ENCODE results near the gene ULBP1.
"Not testable (repeated sequence)": the region's sequence is repeated elsewhere in the genome, so short reads cannot be mapped to it uniquely, and the experiment has no call there.

The ULBP1 gene

DNA sequence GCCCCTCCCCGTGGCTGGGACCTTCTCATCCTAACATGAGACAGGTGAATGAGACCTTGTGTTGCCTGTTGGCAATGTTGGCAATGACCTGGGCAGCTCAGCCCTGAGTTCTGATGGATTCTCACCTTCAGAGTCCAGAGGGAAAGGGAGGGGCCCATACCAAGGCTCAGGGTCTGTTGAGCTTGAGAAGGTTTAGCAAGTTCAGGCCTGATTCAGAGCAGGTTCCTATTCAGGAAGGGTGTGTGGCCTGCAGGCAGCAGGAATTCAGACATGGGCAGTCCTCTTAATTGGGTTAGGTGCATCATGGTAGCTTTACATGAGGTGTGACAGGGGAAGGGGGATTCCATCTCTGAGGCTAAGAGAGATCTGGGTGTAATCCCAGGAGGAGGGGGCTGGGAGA lies 16.2 kb upstream of the ULBP1 start:
- in situ Hi-C loops (cut with MboI; ENCODE audit: low pct_unique_long_range_greater_than_20kb, low sequenced_read_pairs); DNase-seq: not testable (repeated sequence)

DNA sequence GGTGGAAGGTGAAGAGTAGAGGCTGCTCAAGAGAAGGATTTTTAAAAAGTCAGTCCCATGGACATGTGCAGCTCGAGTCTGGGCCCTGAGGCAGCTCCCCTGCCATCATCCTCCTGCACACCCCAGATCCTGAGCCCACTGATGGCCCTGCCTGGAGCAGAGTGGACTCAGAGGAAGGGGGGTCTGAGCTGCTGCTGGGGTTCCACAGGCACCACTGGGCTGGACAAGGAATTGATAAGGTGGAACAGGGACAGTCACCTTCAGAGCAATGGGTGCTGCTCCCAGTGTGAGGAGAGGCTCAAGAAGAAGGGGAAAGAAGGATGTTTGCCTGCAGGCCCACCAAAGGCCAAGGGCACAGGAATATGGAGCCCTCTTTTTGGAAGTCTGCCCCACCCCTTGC lies 15.7 kb upstream of the ULBP1 start:
- DNase-seq, result no peak
- in situ Hi-C loops (cut with MboI; ENCODE audit: low pct_unique_long_range_greater_than_20kb, low sequenced_read_pairs), result no loop called here

DNA sequence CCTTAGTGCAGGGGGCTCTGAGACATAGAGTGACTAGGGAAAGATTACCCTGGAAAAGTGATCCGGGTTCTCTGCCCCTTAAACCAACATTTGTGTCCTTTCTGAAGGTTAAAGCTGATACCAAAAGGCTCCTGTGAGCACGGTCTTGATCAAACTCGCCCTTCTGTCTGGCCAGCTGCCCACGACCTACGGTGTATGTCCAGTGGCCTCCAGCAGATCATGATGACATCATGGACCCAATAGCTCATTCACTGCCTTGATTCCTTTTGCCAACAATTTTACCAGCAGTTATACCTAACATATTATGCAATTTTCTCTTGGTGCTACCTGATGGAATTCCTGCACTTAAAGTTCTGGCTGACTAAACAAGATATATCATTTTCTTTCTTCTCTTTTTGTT lies 15.1 kb upstream of the ULBP1 start:
- in situ Hi-C loops (cut with MboI; ENCODE audit: low pct_unique_long_range_greater_than_20kb, low sequenced_read_pairs), result no loop called here
- no peak for DNase-seq

DNA sequence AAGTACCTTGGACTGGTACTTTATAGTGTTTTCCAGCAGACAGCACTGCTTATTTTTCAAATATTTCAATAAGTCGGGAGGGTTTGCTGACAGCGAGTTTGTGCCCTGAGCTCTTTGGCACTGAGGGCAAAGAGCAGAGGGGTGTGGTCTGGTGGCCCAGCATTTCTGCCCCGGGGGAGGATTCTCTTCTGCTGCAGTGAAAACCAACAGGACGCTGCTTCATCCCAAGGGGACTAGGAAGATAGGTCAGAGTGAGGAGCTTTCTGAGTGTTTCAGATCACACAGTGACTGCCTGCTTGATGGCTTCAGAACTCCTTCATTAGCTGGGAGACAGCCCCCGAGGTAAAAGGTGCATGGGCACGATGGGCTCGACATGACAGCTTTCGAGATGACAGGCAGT lies 13.3 kb upstream of the ULBP1 start:
- in situ Hi-C loops (cut with MboI; ENCODE audit: low pct_unique_long_range_greater_than_20kb, low sequenced_read_pairs), result no loop called here
- no peak for DNase-seq

DNA sequence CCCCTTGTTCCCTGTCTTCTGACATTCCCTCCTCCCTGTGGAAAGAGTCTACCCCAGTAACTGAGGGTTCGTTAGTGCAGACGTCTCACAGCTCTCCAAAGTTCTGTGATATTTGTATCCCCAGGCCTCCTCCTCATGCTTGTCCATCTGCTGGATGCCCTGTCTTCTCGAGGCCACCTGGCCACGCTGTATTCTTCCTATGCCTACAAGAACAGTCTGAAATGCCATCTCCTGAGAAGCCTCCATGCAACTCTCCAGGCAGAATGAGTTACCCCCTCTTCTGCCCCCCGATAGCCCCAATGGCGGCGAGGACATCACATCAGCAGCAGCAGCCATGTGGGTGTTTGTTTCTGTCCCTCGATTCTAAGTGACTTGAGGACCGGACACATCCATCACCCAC lies 12.6 kb upstream of the ULBP1 start:
- no peak for DNase-seq
- in situ Hi-C loops (cut with MboI; ENCODE audit: low pct_unique_long_range_greater_than_20kb, low sequenced_read_pairs), result no loop called here

DNA sequence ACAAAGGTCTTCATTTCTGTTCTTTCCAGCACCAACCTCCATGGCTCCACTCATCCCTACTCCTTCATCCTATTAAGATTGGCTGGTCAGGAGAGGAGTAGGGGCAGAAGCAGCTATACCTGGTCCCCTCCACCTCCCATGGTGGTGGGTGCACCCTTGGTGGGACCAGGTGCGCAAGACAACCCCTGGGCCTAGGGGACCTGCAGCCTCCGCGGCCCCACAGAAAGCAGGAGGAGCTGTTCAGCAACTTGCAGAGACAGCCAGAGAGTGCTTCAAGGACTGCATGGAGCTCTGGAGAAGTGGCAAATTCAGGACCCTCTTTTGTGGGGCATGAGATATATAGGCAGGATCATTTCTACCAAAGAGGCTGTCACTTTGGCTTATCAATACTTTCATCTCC lies 12.1 kb upstream of the ULBP1 start:
- in situ Hi-C loops (cut with MboI; ENCODE audit: low pct_unique_long_range_greater_than_20kb, low sequenced_read_pairs), result no loop called here
- no peak for DNase-seq

DNA sequence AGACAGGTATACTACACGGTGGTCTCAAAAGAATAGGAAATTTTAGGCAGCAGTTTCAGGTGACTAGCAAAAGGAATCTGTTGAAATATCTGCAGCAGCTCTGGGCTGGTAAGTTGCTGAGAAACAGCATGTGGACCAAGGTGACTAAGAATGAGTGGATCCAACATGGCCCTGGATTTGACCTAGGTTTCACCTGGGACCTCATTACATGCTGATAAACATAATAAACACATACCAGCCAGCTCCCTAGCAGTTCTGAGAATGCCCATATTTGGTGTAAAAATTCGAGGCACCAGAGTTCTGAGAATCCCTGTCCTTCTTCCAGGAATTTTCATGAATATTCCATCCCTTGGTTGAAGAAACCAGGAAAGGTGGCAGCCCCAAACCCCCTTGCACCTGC lies 10.4 kb upstream of the ULBP1 start:
- in situ Hi-C loops (cut with MboI; ENCODE audit: low pct_unique_long_range_greater_than_20kb, low sequenced_read_pairs); DNase-seq: not testable (repeated sequence)

DNA sequence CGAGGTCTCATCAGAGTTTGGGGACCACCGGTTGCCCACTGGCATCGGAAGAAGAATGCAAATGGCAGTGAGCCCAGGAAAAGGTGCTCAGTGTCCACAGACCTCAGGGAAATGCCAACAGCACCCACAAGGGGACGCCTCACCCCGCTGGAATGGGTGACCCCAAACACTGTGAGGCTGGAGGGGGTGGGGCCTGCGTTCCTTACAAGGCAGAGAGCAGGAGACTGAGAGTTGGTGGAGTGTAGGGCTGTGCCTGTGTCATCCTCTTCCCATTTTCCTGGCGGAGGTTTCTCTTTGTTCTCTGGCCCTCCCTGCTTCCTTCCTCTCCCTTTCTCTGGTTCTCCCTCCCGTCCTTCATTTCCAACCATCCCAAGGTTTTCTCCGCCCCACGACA lies 9.8 kb upstream of the ULBP1 start:
- DNase-seq; in situ Hi-C loops (cut with MboI; ENCODE audit: low pct_unique_long_range_greater_than_20kb, low sequenced_read_pairs): not testable (repeated sequence)

DNA sequence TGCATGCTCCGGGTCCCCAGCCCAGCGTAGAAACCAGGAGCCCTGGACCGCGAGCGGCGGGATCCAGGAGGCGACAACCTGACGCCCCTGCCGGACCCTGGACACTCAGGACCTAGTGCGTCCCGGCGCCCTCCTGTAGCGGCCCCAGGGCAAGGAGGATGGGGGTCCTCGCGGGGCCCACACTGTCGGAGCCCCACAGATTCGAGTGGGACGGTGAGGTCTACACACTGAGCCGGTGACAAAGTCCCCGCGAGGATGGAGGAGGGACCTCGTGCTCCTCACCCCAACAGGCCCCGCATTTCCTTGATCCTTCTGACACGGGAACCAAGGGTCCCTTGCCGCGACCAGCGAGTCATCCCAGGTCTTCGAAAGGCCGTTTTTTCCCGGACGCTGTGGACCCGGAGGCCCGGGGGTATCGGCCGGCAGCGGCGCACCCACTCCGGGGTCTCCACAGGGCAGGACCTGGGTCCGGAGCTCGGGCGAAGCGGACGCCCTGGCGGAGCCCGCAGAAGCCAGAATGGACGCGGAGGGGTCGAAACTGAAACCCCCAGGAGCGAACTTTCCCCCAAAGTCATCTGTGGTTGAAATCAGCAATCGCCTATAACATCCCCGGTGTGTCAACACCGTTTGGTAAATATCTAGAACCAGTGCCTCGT lies 9.3 kb upstream of the ULBP1 start:
- DNase-seq; in situ Hi-C loops (cut with MboI; ENCODE audit: low pct_unique_long_range_greater_than_20kb, low sequenced_read_pairs): not testable (repeated sequence)

DNA sequence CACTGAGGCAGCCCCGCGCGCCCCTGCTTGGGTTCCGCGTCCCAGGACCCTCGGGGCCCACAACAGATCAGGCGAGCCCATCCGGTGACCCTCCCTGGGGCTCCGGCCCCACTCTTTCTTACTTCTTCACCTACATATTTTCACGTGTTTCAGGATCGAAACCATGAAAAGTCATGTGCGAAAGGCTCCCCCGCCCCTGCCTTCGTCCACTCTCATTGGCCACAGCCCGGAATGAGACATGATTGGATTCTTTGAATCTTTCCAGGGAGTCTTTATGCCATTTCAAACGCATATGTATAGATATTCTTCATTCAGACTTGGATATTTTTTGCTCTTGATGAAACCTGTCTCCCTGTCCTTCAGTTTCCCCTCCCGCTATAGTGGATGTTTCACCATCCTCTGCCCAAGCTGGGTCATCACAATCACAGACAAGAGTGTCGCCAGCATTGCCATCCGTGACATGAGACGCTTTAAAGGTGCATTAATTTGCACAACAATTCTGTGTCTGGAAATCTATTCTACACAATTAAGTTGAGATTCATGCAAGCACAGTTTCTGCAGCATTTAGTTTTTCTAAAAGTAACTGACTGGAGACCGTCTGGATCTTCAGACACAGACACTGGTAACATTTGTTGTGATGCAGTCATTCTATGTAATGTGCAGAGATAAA lies 8.6 kb upstream of the ULBP1 start:
- DNase-seq; in situ Hi-C loops (cut with MboI; ENCODE audit: low pct_unique_long_range_greater_than_20kb, low sequenced_read_pairs): not testable (repeated sequence)

DNA sequence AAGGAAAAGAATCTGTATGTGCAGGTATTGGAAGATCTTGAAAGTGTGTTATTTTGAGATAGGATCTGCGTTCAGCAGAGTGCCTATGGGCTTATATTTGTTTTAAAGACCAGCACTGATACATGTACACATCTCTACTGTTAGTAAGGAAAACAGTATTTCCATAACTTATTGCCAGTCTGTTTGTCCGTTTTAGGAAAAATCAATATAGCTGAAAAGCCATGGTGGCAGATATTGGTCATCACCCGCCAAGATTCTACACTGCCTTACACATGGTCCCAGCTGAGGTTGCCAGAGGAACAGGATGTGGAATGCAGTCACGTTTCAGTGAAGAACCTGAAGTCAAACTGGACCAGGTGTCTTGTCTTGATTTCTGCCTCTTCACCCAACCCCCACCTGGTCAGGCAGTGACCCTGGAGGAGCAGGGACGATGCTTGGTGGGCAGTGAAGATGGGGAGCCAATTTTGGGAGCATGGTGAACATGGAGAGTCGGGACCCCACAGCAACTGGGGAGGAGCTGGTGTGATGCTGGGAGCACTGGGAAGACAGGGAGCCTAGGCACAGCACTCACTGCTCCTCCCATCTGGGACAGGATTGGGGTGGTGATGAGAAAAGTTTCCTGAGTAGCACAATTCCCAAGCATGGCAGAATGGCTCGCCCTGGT lies 8.0 kb upstream of the ULBP1 start:
- DNase-seq; in situ Hi-C loops (cut with MboI; ENCODE audit: low pct_unique_long_range_greater_than_20kb, low sequenced_read_pairs): not testable (repeated sequence)

DNA sequence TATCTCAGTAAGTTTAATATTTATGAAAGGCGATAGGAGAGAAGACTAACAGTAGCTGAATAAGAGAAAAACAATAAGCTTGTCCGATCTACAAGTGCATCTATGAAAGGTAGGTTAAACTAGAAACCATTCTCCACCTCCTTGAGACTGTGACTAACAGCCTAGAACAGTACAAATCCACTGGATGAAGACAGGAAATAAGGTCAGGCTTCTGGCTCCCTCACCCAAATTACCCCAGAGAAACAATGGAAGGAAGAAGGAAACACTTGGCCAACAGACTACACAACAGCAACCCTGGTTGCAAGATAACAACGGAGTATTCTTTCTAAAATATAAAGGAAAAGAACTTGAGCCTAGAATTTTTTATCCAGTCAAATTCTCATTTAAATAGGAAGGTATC lies 5.6 kb upstream of the ULBP1 start:
- in situ Hi-C loops (cut with MboI; ENCODE audit: low pct_unique_long_range_greater_than_20kb, low sequenced_read_pairs); DNase-seq: not testable (repeated sequence)

DNA sequence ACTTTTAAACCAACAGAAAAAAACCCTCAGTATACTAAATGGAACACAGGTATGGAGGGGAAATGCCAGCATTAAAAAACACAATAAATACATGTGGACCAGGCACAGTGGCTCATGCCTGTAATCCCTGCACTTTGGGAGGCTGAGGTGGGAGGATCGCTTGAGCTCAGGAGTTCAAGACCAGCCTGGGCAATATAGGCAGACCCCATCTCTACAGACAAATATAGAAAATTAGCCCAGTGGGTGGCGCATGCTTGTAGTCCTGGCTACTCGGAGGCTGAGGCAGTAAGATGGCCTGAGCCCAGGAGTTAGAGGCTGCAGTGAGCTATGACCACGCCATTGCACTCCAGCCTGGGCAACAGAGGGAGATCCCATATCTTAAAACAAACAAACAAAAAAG lies 3.9 kb upstream of the ULBP1 start:
- DNase-seq; in situ Hi-C loops (cut with MboI; ENCODE audit: low pct_unique_long_range_greater_than_20kb, low sequenced_read_pairs): not testable (repeated sequence)

DNA sequence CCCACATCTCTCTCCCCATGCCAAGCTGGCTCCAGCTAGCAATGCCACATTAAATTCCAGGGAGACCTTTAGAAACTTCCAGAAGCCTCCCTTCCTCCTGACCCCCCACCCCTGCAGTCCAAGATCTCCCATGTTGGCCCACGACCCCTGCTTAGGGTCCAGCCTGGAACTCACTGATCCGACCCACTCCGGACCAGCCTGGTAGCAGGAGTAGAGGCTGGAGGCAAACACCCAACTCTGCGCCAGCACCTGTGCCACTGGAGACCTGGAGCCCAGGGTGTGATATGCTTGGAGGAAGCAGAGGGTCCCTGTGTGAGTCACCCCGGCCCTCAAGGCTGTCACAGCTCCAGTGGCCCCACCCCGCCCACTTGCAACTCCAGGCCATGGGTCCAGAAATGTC lies 3.3 kb upstream of the ULBP1 start:
- DNase-seq, result no peak
- in situ Hi-C loops (cut with MboI; ENCODE audit: low pct_unique_long_range_greater_than_20kb, low sequenced_read_pairs), result no loop called here

DNA sequence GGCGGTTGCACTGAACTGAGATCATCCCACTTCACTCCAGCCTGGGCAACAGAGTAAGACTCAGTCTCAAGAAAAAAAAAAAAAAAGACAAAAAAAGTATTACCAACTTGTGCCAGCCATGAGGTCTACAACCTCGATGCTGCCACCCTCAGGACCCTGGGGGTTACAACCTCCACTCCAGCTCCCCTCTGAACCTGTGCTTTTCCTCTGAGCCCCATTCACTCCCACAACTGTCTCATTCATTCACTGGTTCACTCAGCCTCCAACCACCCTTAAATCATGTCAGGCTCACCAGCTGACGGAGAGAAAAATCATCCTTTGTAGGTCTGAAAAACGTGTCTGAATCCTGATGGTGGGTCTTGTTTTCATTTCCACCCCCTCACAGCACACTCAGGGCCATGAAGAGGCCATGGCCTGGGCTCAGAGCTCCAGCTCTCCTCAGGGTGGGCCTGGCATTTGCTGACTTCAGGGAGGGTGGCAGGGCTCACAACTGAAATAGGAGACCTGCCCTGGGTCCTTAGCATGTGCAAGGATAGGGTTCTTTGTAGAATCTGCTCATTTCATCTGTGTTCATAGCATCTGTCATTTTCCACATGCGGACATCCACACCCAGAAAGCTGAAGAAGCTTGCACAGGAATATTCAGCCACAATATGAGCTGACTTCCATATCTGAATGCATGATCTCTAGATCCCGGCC lies 1.9 kb upstream of the ULBP1 start:
- peak; percentile 73 for DNase-seq
- in situ Hi-C loops (cut with MboI; ENCODE audit: low pct_unique_long_range_greater_than_20kb, low sequenced_read_pairs), result no loop called here

DNA sequence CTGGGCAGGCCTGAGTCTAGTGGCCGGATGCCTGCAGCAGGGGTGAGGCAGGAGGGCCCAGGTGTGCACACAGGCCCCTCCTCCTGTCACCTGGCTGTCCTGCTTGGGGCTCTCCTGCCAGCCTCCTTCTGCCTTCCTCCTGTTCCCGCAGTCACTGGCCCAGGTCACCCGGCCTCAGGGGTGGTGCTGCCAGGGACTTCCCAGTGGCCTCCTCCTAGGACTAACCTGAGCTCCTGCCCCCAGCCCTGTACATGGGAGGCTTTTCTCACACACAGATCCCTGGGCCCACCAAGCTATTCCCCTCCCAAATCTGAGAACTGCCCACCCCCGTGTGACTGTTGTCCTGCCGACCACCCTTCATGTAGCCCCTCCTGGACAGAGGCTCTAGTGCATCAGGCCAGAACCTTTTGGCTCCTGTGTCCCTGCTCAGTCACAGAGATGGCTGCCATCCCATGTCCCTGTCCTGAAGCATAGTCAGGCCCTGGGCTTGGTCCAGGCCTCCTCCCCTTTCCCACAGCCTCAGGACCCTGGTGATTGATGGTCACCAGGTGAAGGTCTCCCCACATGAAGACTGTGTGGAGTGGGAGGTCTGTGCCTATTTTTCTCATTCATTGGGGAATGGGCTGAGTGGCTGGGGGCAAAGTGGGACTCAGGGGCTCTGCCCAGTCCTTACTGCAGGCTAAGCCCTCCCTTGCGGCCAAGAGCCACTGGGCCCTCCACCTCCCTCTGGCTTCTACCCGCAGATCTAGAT lies 1.1 kb upstream of the ULBP1 start:
- in situ Hi-C loops (cut with MboI; ENCODE audit: low pct_unique_long_range_greater_than_20kb, low sequenced_read_pairs), result no loop called here
- DNase-seq, result no peak

DNA sequence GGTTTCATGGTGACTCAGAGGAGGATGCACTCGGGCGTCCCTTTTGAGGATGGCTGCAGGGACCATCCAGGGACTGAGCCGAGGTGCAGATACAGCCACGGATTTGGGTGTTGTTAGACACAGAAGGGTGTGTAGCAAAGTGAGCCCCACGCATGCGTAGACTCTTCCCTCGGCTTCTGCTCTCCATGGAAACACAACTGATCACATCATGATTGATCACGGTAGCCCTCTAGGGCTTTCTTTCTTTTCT lies 606 bp upstream of the ULBP1 start:
- DNase-seq, result no peak
- in situ Hi-C loops (cut with MboI; ENCODE audit: low pct_unique_long_range_greater_than_20kb, low sequenced_read_pairs), result no loop called here

DNA sequence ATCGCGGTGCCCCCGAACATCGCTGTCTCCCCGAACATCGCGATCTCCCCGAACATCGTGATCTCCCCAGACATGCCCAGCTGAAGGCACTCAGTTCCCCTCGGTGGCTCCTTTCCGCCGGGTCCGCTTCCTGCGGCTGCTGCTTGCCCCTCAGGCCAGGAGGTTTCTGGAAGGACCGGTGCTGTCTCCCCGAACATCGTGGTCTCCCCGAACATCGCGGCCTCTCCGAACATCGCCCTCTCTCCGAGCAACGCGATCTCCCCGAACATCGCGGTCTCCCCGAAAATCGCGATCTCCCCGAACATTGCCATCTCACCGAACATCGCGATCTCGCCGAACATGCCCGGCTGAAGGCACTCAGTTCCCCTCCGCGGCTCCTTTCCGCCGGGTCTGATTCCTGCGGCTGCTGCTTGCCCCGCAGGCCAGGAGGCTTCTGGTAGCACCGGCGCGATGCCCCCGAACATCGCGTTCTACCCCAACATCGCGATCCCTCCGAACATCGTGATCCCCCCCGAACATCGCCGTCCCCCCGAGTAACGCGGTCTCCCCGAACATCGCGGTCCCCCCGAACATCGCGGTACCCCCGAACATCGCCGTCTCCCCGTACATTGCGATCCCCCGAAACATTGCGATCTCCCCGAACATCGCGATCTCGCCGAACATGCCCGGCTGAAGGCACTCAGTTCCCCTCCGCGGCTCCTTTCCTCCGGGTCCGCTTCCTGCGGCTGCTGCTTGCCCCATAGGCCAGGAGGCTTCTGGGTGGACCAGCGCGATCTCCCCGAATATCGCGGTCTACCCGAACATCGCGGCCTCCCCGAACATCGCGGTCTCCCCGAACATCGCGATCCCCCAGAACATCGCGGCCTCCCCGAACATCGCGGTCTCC lies 808 bp downstream of the ULBP1 start:
- no peak for DNase-seq
- in situ Hi-C loops (cut with MboI; ENCODE audit: low pct_unique_long_range_greater_than_20kb, low sequenced_read_pairs), result no loop called here
